ENCODE measurements around the gene PADI4. TPM values are rescaled to one million over a fixed set of nuclear protein-coding genes. Genes with fewer than 3 reads are reported as not detected.

The PADI4 gene
- total RNA-seq, 1 experiment from 2014 or later = 0.05 TPM

DNA sequence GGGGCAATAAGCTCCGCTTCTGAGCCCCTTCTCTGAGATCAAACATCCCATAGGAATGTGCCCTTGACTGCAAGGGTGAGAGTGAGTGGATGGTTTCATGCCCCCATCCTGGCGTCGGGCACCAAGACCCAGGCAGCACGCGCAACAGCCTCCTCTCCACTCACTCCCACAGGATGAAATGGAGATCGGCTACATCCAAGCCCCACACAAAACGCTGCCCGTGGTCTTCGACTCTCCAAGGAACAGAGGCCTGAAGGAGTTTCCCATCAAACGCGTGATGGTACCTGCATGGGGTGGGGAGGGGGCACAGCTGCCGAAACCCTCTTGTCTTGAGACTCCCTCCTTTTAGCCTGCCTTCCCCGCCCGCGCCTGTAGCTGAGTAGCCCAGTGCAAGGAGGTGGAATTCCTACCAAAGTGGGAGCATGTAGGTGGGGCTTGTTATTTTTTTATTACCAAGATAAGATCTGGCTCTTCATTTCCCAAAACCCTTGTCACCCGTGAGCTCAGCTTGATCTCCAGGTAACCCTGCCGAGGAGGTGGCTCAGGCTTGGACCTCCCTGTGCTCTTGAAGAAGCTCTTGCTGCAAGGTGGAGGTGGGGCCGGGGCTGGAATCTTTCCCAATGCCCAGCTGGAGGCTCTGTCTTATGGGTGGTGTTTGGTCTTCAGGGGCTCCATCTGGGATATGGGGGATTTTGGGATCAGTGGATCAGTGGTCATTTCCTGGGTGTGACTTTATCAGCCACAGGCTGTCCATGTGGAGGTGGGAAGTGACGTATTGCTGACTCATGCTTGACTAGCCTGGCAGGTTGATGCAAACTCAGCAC is 40.0 kb downstream of the PADI4 start:
- peak; percentile 78 for DNase-seq (ENCODE audit: low read depth)

DNA sequence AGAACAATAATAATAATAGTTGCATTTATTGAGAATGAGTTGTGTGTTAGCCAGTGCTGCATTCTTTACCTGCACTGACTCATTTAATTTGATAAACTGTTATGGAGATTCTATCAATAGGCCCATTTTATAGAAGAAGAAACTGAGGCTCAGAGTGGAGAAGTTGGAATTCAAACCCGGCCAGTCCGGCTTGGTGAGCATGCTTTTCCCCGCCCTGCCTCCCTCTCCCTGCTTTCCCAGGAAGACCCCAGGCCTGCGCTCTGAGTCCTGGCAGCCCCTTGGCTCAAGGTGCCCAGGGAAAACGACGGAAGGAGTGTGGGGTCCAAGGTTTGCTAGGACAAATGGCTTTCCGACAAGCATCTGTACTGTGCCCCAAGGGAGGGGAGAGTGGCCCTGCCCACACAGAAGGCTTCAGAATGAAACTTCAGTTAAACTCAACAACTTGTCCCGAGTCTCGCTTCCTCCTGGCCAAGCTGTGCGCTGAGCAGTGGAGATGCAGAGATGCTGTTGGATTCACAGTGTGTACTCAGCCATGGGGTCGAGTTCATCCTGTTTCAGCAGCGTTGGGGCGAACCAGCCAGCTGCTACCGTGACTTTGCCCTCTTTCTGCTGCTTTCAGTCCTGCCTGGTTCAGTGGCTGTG is 40.7 kb downstream of the PADI4 start:
- DNase-seq (ENCODE audit: low read depth) = no peak

DNA sequence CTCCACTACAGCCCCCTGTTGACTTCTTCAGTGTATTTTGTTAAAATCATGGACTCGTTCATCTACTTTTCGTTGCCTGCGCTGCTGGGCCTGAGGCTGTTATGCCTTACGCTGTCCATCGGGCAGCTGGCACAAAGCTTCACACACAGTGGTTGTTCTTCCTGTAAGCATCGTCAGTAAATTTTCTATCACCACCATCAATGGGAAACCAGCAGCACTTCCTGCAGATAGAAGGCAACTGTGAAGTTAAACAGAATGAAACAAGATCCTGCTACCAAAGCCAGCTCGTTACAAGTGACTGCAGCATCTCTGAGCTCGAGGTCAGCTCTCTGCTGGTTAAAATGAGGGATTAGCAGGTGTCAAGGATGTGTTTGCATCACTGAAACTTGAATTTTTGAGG is 42.1 kb downstream of the PADI4 start:
- no peak for DNase-seq (ENCODE audit: low read depth)

DNA sequence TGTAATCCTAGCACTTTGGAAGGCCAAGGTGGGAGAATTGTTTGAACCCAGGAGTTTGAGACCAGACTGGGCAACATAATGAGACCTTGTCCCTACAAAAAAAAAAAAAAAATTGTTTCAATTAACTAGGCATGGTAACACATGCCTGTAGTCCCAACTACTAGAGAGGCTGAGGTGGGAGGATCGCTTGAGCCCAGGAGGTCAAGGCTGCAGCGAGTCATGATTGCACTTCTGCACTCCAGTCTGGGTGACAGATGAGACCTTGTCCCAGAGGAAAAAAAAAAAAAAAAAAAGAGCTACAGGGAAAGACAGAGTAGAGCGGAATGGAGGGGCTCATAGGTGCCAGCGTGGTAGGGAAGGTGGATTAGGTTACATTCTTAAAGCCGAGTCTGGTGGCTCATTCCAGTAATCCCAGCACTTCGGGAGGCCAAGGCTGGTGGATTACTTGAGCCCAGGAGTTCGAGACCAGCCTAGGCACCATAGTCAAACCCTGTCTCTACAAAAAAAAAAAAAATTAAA is 43.0 kb downstream of the PADI4 start:
- DNase-seq (ENCODE audit: low read depth) = no peak

DNA sequence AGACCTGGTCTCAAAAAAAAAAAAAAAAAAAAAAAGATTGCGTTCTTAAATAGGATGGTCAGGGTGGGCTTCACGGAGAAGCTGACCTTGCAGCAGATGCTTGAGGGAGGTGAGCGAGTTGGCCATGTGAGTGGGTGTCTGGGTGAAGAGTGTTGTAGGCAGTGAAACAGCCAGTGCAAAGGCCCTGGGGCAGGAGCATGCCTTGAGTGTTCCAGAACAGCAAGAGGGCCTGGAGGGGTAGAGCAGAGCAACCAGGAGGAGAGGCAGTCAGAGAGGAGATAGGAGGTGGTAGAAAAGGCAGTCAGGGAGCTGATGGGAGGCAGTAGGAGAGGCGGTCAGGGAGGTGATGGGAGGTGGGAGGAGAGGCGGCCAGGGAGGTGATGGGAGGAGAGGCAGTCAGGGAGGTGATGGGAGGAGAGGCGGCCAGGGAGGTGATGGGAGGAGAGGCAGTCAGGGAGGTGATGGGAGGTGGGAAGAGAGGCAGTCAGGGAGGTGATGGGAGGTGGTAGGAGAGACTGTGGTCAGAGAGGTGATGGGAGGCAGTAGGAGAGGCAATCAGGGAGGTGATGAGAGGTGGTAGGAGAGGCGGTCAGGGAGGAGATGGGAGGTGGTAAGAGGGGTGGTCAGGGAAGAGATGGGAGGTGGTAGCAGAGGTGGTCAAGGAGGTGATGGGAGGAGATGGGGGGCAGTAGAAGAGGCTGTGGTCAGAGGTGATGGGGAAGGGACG is 43.8 kb downstream of the PADI4 start:
- no peak for DNase-seq (ENCODE audit: low read depth)

DNA sequence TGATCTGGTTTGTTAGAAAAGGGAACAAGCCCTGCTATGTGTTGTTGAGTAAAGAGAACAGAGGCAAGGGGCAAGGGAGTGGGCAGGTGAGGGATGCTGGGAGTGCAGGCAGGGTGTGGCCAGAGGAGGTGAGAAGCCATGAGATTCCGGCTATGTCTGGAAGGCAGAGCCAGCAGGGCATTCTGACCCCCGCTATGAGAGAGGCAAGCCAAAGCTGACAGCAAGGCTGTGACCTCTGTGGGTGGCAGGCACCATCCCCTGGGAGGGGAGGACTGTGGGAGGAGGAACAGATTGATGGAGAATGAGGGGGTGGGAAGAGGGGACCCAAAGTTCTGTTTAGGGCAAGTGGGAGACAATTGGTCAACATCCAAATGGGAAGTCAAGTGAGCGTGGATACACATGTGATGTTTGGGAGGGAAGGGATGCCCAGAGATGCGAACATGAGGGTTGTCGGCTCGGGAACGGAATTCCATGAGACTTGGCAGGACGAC is 44.5 kb downstream of the PADI4 start:
- no peak for DNase-seq (ENCODE audit: low read depth)

DNA sequence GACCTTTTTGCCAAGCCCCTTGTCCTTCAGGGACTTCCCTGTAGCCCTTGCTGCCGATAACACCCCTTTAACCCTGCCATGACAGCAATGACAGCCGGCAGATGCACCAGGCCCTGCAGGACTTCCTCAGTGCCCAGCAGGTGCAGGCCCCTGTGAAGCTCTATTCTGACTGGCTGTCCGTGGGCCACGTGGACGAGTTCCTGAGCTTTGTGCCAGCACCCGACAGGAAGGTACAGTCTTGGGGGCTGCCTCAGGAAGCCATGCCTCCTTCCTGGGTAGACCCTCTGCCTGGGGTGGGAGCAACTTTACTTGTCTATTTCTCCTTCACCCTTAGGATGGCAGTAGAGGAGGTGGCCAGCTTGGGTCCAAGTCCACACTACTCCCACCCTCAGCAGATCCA is 47.9 kb downstream of the PADI4 start:
- no peak for DNase-seq (ENCODE audit: low read depth)

DNA sequence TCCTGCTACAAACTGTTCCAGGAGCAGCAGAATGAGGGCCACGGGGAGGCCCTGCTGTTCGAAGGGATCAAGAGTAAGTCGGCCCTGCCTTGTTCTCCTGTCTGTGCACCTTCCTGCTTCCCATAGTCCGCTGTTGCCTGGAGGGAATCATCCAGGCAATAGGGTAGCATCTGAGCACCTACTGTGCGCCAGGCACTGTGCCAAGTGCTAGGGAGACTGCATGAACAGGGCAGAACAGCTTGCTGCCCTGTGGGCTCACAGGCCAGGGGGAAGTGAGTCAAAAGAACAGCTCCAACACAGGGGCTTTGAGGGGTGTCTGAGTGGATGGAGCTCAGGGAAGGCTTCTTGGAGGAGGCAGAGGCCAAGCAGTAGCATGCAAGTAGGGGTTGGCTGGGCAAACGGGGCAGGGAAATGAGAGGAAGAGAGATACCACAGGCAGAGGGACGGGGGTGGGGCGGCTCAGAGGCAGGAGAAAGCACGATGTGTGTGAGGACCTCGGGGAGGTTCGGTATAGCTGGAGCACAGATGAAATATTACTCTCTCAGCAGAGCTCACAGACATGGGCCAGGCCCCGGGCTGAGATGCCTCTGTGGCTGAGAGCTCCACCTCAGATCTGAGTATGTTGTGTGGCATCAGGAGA is 48.5 kb downstream of the PADI4 start:
- DNase-seq (ENCODE audit: low read depth) = no peak

DNA sequence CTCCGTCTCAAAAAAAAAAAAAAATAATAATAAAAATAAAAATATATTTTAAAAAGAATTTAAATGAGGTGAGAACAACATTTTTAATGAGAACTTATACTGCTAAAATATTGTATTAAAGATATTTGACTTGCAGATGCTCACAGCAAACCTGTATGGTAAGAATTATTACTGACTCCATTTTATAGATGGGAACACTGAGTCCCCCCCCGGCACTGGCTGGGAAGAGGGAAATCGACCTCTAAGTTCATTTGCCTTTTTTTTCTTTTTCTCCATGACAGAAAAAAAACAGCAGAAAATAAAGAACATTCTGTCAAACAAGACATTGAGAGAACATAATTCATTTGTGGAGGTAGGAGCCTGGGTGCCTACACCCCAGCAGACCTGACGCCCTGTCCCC is 50.6 kb downstream of the PADI4 start:
- DNase-seq (ENCODE audit: low read depth) = no peak

DNA sequence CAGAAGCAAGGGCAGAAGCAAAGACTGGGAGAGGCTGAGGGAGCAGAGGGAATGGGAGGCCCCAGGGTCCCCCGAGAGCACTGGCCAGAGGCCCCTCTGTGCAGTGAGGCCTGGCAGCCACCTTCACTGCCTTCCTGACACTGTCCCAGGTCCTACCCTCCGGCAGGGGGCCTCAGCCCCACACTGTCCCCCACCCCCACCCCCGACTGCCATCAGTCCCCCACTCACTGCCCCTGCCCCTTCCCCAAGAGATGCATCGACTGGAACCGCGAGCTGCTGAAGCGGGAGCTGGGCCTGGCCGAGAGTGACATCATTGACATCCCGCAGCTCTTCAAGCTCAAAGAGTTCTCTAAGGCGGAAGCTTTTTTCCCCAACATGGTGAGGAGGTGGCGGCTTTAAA is 51.0 kb downstream of the PADI4 start:
- no peak for DNase-seq (ENCODE audit: low read depth)

DNA sequence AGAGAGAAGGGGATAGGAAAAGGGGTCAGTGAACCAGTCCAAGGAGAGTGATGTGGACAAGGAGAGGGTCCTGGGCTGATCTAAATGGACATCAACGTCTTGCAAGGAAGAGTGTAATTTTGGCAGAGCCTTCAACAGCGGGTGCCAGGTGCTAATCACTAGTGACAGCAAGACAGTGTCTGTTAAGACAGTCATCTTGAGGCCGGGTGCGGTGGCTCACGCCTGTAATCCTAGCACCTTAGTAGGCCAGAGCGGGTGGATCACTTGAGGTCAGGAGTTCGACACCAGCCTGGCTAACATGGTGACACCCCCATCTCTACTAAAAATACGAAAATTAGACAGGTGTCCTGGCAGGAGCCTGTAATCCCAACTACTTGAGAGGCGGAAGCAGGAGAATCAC is 51.8 kb downstream of the PADI4 start:
- DNase-seq (ENCODE audit: low read depth) = no peak

DNA sequence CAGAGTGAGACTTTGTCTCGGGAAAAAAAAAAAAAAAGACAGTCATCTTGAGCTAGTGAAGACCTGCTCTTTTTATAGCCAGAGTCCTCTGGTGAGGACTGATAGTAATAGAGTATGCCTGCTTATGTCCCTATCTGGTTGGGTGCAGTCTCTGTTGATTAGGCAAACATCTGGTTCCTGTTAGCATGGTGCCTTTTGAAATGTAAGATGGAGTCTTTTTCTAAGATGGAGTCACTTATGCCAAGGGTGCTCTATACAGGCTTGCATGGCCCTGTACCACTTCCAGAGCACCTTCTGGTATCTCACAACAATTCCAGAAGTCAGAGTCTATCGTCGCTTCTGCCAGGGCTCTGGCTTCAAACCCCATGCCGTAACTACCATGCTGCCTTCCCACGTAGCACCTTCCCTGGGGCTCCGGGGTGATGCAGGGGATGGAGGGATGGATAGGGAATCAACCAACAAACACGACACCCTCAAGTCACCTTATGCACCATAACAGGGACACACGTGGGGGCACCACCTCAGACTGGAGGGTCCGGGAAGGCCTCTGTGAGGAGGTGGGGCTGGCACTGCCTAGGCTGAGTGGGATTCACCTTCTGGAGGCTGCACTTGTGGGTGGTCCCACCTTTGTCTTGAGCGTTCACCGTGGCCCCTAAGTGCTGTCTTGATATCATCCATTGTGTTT is 52.4 kb downstream of the PADI4 start:
- no peak for DNase-seq (ENCODE audit: low read depth)

DNA sequence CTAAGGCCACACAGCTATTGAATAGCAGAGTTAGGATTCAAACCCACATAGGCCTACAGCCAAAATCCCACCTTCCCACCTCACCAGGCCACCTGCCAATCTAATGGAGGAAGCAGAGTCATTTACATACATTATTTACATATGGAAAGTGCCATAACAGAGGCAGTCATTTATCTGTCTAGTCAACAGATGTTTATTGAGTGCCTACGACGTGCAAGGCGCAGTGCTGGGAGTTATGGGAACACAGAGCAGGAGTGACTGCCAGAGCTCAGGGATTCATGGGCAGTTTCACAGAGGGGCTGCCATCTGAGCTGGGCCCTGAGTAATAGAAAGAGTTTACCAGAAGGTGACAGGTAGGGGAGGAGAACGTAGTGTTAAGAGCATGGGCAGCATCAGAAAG is 53.7 kb downstream of the PADI4 start:
- DNase-seq (ENCODE audit: low read depth) = no peak

DNA sequence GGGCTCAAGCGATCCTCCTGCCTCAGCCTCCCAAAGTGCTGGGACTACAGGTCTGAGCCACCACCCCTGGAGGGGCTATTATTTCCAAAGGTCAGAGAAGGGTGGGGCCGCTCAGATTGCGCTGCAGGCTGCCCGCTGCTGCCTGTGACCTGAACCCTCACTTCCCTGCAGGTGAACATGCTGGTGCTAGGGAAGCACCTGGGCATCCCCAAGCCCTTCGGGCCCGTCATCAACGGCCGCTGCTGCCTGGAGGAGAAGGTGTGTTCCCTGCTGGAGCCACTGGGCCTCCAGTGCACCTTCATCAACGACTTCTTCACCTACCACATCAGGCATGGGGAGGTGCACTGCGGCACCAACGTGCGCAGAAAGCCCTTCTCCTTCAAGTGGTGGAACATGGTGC is 55.4 kb downstream of the PADI4 start:
- no peak for DNase-seq (ENCODE audit: low read depth)

DNA sequence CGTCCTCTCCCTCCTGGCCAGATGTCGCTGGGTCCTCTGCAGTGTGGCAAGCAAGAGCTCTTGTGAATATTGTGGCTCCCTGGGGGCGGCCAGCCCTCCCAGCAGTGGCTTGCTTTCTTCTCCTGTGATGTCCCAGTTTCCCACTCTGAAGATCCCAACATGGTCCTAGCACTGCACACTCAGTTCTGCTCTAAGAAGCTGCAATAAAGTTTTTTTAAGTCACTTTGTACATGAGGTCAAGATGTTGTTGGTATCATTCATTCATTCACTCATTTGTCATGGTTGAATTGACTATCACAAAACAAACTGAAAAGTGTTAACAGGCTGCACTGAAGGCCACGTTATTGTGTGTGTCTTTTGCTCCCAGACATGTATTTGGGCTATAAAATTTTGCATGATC is 55.8 kb downstream of the PADI4 start:
- DNase-seq (ENCODE audit: low read depth) = no peak

DNA sequence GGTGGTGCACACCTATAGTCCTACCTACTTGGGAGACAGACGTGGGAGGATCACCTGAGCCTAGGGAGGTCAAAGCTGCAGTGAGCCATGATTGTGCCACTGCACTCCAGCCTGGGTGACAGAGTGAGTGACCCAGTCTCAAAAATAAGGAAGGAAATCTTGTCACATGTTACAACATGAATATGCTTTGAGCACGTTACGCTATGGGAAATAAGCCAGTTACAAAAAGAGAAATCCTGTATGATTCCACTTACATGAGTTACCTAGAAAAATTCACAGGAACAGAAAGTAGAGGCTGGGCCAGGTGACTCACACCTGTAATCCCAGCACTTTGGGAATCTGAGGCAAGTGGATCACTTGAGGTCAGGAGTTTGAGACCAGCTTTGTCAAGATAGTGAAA is 57.3 kb downstream of the PADI4 start:
- DNase-seq (ENCODE audit: low read depth) = no peak

DNA sequence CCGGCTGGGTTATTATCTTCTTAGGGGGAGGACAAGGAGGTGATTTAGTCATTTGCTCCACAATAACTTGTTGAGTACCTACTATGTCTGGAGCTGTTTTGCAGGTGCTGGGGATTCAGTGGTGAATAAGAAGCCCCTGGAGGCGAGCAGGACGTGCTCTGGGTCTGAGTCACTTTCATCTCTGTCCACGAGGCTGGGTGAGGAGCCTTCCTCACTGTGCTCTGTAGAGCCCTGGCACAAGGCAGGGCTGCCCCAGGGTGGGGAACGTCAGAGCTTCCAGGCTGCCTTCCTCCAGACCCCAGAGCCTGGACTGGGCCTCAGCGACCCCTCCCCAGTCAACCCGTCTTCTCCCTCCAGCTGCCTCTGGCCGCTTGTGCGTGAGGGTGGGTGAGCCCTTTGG is 61.5 kb downstream of the PADI4 start:
- DNase-seq (ENCODE audit: low read depth) = peak; percentile 88

DNA sequence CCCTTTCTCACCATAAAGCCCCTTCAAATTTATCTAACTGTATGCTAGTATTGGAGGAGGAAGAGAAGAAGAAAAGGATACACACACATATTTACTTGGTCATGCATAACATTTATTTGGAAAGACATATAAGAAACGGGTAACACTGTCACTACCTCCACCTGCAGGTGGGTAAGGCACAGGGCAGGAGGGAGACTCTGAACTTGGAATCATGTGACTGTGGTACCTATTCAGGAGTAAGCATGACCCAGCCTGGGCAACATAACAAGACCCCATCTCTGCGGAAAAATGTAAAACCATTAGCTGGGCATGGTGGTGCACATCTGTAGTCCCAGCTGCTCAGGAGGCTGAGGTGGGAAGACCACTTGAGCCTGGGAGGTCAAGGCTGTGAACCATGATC is 62.6 kb downstream of the PADI4 start:
- no peak for DNase-seq (ENCODE audit: low read depth)

DNA sequence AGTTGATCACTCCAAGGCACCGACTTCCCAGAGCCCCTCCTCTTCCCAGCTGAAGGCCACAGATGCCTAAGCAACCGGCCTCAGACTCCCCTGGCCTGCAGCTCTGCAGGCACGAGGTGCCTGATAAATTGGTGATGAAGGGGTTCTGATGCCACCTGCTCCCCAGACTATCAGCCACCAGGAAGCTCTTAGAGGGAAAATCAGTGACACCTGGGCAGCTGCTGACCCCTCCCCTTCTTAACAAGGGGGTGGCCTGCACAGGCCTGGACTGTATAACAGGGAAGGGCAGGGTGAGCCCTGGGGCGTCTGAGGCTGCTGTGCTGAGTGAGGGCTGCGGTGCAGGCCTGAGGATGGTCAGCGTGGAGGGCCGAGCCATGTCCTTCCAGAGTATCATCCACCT is 63.9 kb downstream of the PADI4 start, which contains the start of gene PADI6:
Gene PADI6, plus strand, starts transcription at position 301 of the 400 bp plus-strand sequence. Its CDS starts 50 bp downstream, at position 351.
- DNase-seq (ENCODE audit: low read depth) = no peak

DNA sequence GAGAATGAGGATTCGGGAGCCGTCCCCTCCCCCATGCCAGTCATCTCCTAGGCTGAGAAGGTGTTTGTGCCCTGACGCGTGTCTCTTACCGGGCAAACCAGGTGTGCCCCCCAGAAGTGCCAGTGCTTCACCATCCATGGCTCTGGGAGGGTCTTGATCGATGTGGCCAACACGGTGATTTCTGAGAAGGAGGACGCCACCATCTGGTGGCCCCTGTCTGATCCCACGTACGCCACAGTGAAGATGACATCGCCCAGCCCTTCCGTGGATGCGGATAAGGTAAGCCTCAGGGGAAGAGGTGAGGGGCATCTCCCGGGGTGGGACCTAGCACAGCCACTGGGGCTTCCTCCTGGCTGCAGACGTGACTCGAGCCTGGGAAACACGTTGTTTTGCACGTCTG is 65.0 kb downstream of the PADI4 start:
- no peak for DNase-seq (ENCODE audit: low read depth)

DNA sequence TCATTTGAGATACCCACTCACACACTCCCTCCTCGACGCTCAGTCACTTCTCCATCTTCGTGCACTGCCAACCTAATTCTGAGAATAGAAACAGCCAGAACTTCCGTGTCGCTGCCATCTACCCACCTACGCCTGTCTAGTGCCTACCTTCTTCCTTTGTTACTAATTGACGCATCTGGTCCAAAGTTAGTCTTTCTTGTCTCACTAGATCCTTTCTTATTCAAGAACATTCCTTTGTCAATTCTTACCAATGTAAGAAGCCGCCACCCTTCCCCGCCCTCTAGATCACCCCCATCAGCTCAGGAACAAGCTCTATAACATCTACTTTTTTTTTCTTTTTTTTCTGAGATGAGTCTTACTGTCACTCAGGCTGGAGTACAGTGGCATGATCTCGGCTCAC is 67.7 kb downstream of the PADI4 start:
- DNase-seq (ENCODE audit: low read depth) = no peak
